Renal cortical epithelial cell (primary cell): Measurements from ENCODE around the gene MRPL42. TPM values are rescaled to one million over a fixed set of nuclear protein-coding genes. Genes with fewer than 3 reads are reported as not detected.
"Not testable (repeated sequence)": the region's sequence is repeated elsewhere in the genome, so short reads cannot be mapped to it uniquely, and the experiment has no call there.

Experiments
- DNase-seq: peaks from one replicate; pipeline ENCODE4 v3.0.0-alpha.2; 2011; ENCODE audit warnings: low read depth
- total RNA-seq: library from RNA; depleted of rRNA; stranded (reverse); fragments of >200 nt; gene quantifications from 2 replicates; pipeline ENCODE4 v1.2.3, GENCODE V29; 2014

The MRPL42 gene
- total RNA-seq, 1 donor from 2014 or later, result 139 TPM

- DNase-seq, result no peak
Measured at GRCh38 chr12:93443576-93443975, 23.7 kb upstream of the MRPL42 start.

- DNase-seq, result no peak
Measured at GRCh38 chr12:93447555-93448290, 19.6 kb upstream of the MRPL42 start.

DNA sequence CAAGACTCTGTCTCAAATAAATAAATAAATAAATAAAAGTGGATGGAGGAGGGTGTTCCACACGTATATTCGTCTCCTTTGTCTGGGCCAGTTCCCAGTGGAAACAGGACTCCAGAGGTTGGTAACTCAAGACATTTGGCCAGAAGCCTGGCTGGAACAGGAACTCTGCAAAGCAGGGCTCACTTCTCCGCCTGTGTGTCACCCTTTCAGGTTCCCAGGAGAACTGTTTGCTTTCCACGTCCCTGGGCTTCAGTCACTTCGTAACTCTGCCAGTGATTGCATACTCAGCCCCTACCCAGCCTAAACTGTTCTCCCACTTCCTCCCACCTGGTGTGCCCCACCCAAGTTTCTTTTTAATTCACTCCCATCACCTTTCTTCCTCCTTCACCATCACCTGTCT lies 18.5 kb upstream of the MRPL42 start:
- DNase-seq, result no peak

DNA sequence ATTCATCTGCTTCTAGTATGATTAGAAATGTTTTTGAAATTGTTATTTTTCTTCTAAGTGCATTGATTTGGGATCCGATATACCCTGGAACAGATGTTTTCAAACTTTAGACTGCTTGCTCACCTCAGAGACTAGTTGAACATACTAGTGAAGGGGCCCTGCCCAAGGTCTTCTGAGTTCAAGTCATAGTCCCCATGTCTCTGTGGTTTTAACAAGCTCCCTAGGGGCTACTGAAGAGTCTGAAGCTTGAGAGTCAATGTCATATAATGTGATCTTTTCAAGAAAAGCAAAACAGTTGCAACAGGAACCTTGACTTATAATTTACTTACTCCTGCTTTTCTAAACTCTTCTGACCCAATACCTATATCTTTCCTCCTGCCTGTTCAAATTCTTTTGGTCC lies 18.0 kb upstream of the MRPL42 start:
- DNase-seq, result no peak

DNA sequence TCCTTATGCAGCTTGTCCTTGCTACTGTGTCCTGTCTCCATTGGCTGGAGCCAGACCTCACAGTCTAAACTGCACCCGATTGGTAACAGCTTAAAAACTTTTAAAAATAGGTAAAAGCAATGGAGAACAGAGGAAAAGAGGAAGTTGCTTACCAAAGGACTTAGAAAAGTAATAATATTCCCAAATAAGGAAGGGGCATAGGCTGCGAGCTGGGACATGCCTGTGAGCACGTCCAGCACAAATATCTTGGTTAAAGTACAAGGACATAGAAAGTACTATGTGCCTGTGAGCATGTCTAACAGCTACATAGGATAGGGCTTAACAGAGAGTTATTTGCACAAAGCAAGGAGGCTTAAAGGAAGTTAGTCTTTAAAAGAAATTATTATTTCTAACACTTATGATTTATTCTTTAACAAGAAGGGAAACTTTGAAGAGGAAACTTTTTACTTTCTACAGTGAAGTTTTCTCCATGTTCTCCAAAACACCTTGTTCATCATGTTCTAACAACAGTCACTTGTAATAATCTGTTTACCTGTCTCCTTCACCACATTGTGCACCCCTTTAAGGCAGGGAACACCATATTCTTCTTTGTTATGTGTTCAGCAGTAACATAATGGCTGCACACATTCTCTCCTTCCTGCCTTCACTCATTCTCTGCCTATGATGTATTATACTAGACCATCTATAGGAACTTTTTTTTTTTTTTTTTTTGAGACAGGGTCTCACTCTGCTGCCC lies 15.7 kb upstream of the MRPL42 start:
- no peak for DNase-seq

DNA sequence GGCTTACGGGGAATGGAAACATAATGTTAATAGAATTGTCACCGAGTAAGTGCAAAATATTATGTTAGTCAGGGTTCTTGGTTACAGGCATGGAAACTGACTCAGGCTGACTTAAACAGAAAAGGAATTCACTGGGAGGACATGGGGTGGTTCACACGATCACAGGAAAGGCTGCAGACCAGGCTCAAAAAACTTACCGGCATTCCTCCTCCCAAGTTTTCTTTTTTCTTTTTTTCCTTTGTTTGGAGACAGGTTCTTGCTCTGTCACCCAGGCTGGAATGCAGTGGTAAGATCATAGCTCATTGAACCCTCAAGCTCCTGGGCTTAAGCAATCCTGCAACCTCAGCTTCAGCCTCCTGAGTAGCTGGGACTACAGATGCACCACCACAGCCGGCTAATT lies 13.7 kb upstream of the MRPL42 start:
- peak; percentile 89 for DNase-seq

DNA sequence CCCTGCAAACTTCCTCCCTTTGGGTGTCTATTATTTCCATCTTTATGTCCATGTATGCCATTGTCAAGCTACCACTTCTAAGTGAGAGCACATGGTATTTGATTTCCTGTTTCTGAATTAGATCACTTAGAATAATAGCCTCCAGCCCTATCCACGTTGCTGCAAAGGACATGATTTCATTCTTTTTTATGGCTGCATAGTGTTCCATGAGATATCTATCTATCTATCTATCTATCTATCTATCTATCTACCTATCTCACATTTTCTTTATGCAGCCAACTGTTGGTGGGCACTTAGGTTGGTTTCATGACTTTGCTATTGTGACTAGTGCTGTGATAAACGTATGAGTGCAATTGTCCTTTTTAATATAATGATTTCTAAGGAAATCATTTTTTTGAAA lies 11.2 kb upstream of the MRPL42 start:
- no peak for DNase-seq

GRCh38 chr12:93459097-93459496 lies 8.2 kb upstream of the MRPL42 start:
- DNase-seq, result no peak

- no peak for DNase-seq
Measured at GRCh38 chr12:93460003-93460402, 7.3 kb upstream of the MRPL42 start.

- no peak for DNase-seq
Measured at GRCh38 chr12:93460902-93461301, 6.4 kb upstream of the MRPL42 start.

- DNase-seq, result no peak
Measured at GRCh38 chr12:93461503-93461902, 5.8 kb upstream of the MRPL42 start.

DNA sequence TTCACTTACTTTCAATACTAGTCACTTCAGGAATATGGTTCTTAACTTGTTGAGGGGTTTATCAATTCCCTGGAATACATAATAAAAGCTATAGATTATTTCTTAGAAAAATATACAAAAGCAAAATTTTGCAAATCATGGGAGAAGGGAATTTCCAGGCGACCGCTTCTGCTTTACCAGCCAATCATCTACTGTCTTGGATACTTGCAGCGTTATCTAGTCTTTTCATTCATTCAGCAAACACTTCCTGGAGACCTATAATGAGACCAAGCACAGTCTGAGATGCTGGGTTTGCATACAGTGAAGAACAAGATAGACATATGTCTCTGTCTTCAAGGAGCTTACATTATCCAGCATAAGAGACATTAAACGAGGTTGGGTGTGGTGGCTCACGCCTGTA lies 1.5 kb upstream of the MRPL42 start:
- no peak for DNase-seq

- no peak for DNase-seq
Measured at GRCh38 chr12:93466625-93467350, 526 bp upstream of the MRPL42 start.

- DNase-seq, result no peak
Measured at GRCh38 chr12:93468008-93468371, 676 bp downstream of the MRPL42 start.

DNA sequence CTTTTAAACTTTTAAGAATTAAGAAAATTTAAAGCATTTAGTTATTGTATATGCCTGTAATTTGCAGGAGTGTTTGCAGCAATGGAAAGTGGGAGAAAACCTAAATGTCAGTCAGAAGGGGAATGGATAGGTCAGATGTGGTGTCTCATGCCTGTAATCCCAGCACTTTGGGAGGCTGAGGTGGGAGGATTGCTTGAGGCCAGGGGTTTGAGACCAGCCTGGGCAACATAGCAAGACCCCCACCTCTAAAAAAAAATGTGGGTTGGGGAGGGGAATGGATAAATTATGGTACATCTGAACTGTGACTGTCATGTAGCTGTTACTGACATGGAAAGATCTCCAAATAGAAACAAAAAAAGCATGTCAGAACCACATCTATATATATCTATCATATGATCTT lies 2.1 kb downstream of the MRPL42 start:
- no peak for DNase-seq

GRCh38 chr12:93476555-93476954 lies 9.2 kb downstream of the MRPL42 start:
- no peak for DNase-seq

DNA sequence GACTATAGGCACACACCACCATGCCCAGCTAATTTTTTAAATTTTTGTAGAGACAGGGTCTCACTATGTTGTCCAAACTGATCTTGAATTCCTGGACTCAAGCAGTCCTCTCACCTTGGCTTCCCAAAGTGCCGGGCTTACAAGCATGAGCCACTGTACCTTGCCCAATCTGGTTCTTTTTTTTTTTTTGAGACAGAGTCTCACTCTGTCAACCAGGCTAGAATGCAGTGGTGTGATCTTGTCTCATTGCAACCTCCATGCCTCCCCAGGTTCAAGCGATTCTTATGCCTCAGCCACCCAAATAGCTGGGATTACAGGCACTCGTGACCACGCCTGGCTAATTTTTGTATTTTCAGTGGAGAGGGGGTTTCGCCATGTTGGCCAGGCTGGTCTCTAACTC lies 15.4 kb downstream of the MRPL42 start:
- no peak for DNase-seq

- DNase-seq, result no peak
Measured at GRCh38 chr12:93483151-93483807, 16.0 kb downstream of the MRPL42 start.

GRCh38 chr12:93484315-93484981 lies 17.1 kb downstream of the MRPL42 start:
- DNase-seq, result peak; percentile 34

DNA sequence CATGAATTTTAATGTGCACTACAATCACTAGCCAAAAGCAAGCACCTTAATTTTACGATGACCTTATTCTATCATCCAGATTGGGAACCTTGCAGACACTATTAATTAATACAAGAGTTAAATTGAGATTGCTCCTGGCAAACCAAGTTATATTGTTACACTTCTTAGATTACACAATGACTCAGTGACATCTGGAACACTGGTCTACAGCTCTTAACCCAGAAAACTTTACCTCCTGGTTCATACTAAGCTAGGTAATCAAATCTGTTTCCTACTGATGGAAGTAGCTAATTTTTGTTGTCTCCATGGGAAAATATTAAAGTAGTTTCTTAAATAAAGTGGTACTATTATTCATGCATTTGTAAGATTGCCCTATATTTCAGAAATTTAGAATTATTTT lies 25.5 kb downstream of the MRPL42 start:
- not testable (repeated sequence) for DNase-seq

GRCh38 chr12:93494096-93494495 lies 26.8 kb downstream of the MRPL42 start:
- no peak for DNase-seq

DNA sequence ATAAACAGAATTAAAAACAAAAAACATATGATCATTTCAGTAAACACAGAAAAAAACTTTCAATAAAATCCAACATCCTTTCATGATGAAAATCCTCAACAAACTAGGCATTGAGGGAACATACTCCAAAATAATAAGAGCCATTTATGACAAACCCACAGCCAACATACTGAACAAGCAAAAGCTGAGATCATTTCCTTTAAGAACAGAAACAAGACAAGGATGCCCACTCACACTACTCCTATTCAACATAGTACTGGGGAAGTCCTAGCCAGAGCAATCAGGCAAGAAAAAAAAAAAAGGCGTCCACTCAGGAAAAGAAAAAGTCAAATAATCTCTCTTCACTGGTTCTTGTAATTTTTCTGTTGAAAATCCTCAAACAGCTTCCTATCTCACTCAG lies 30.1 kb downstream of the MRPL42 start:
- no peak for DNase-seq
